HepG2 (cell line): ENCODE data around the gene DYDC2. TPM values are rescaled to one million over a fixed set of nuclear protein-coding genes. Genes with fewer than 3 reads are reported as not detected.
A peak's percentile ranks its signal among the peaks of the same experiment; 100 is the strongest.

Experiments used
- CHD4 ChIP-seq: fragments of 200-600 bp; sonication (generic); IDR thresholded peaks from 2 replicates; pipeline ENCODE4 v1.7.0; 2017; ENCODE audit warnings: mild to moderate bottlenecking, low read length, borderline replicate concordance
- DPF2 ChIP-seq: sonication (generic); formaldehyde crosslinking; IDR thresholded peaks from 2 replicates; pipeline ENCODE4 v1.4.0; 2020; ENCODE audit warnings: mild to moderate bottlenecking, low read depth, missing genetic modification reagents, borderline replicate concordance
- ESRRA ChIP-seq: sonication (generic); formaldehyde crosslinking; IDR thresholded peaks from 2 replicates; pipeline ENCODE4 v1.5.1; 2020; ENCODE audit warnings: mild to moderate bottlenecking, low read depth, missing genetic modification reagents
- ETV6 ChIP-seq: sonication (generic); formaldehyde crosslinking; conservative IDR thresholded peaks from 2 replicates; pipeline ENCODE4 v1.4.0; 2020; ENCODE audit warnings: missing genetic modification reagents
- HOXD1 ChIP-seq: sonication (generic); formaldehyde crosslinking; IDR thresholded peaks from 2 replicates; pipeline ENCODE4 v1.5.0; 2020; ENCODE audit warnings: missing genetic modification reagents
- JUN ChIP-seq: sonication (generic); formaldehyde crosslinking; IDR thresholded peaks from 2 replicates; pipeline ENCODE4 v1.4.0; 2020; ENCODE audit warnings: mild to moderate bottlenecking, missing genetic modification reagents
- JUND ChIP-seq: sonication (generic); formaldehyde crosslinking; IDR thresholded peaks from 2 replicates; pipeline ENCODE4 v1.8.0; 2022; ENCODE audit warnings: mild to moderate bottlenecking, missing genetic modification reagents
- KAT8 ChIP-seq: IDR thresholded peaks from 2 replicates; pipeline ENCODE4 v1.6.1; 2016; ENCODE audit warnings: missing genetic modification reagents, missing compliant biosample characterization
- KLF9 ChIP-seq: IDR thresholded peaks from 2 replicates; pipeline ENCODE4 v1.6.1; 2016; ENCODE audit warnings: low read depth
- MTA1 ChIP-seq: sonication (generic); formaldehyde crosslinking; IDR thresholded peaks from 2 replicates; pipeline ENCODE4 v1.4.0; 2020; ENCODE audit warnings: missing genetic modification reagents, mild to moderate bottlenecking, borderline replicate concordance
- MTA3 ChIP-seq: sonication (generic); formaldehyde crosslinking; IDR thresholded peaks from 2 replicates; pipeline ENCODE4 v1.4.0; 2020; ENCODE audit warnings: missing genetic modification reagents
- NFATC3 ChIP-seq: sonication (generic); formaldehyde crosslinking; IDR thresholded peaks from 2 replicates; pipeline ENCODE4 v1.5.1; 2020; ENCODE audit warnings: mild to moderate bottlenecking, missing genetic modification reagents
- NR1H2 ChIP-seq: sonication (generic); formaldehyde crosslinking; IDR thresholded peaks from 2 replicates; pipeline ENCODE4 v1.8.1; 2022; ENCODE audit warnings: low read depth, missing genetic modification reagents, borderline replicate concordance
- PHF5A ChIP-seq: IDR thresholded peaks from one replicate; pipeline ENCODE4 v1.6.1; 2018; ENCODE audit warnings: low read depth, missing genetic modification reagents; ENCODE audit not compliant: unreplicated experiment
- PLRG1 ChIP-seq: fragments of 450-650 bp; conservative IDR thresholded peaks from 2 replicates; pipeline ENCODE4 v1.6.1; 2016
- POLR2AphosphoS2 ChIP-seq: IDR thresholded peaks from 2 replicates; pipeline ENCODE4 v1.6.1; 2011; ENCODE audit warnings: low read depth, low read length, improper control_type of control experiment
- SMC3 ChIP-seq: IDR thresholded peaks from 2 replicates; pipeline ENCODE4 v1.6.1; 2011; ENCODE audit warnings: low read length, improper control_type of control experiment
- SP5 ChIP-seq: IDR thresholded peaks from 2 replicates; pipeline ENCODE4 v1.6.1; 2016; ENCODE audit warnings: low read depth, borderline replicate concordance
- ZKSCAN5 ChIP-seq: sonication (generic); formaldehyde crosslinking; IDR thresholded peaks from 2 replicates; pipeline ENCODE4 v1.5.1; 2020; ENCODE audit warnings: mild to moderate bottlenecking, missing genetic modification reagents
- ZNF143 ChIP-seq: sonication (generic); formaldehyde crosslinking; IDR thresholded peaks from 2 replicates; pipeline ENCODE4 v1.4.0; 2020; ENCODE audit warnings: missing genetic modification reagents
- ZNF235 ChIP-seq: sonication (generic); formaldehyde crosslinking; IDR thresholded peaks from 2 replicates; pipeline ENCODE4 v1.8.1; 2023; ENCODE audit warnings: mild to moderate bottlenecking, missing genetic modification reagents, borderline replicate concordance
- ZNF260 ChIP-seq: sonication (generic); formaldehyde crosslinking; IDR thresholded peaks from 2 replicates; pipeline ENCODE4 v1.4.0; 2020; ENCODE audit warnings: missing genetic modification reagents, low read depth, mild to moderate bottlenecking, borderline replicate concordance
- ZNF790 ChIP-seq: sonication (generic); formaldehyde crosslinking; IDR thresholded peaks from 2 replicates; pipeline ENCODE4 v1.8.0; 2022; ENCODE audit warnings: missing genetic modification reagents, mild to moderate bottlenecking, borderline replicate concordance
- ZSCAN29 ChIP-seq: sonication (generic); formaldehyde crosslinking; conservative IDR thresholded peaks from 2 replicates; pipeline ENCODE4 v1.4.0; 2020; ENCODE audit warnings: mild to moderate bottlenecking, missing genetic modification reagents
- polyA plus RNA-seq, 8 experiments: library from polyadenylated mRNA; depleted of rRNA in 3 of 8; stranded (reverse) in 7 of 8; unstranded in 1 of 8; fragments of >200 nt; fragmentation: Illumina TruSeq in 4 of 8; extraction: Trizol in 4 of 8; gene quantifications; 2 replicates each; pipeline versions ENCODE4 v1.2.1 to v1.2.3, GENCODE V29; 2011 to 2016; ENCODE audit warnings: low read depth in 4 of 8, missing spikeins in 1 of 8, mixed read lengths in 1 of 8; ENCODE audit not compliant: insufficient read depth in 1 of 8
- total RNA-seq, 5 experiments: library from RNA; depleted of rRNA; stranded (reverse); fragments of >200 nt; fragmentation: Illumina TruSeq; extraction: Trizol; gene quantifications; 2 replicates each; pipeline ENCODE4 v1.2.3, GENCODE V29; 2016; ENCODE audit warnings: low read depth in 1 of 5
- TF ChIP-seq, protein P1 (sequence below): sonication (generic); formaldehyde crosslinking; IDR thresholded peaks from 2 replicates; pipeline ENCODE4 v1.4.0; 2020; ENCODE audit warnings: missing genetic modification reagents
- TF ChIP-seq, protein P2 (sequence below): IDR thresholded peaks from 2 replicates; pipeline ENCODE4 v1.6.1; 2012; ENCODE audit warnings: low read depth, low read length, improper control_type of control experiment
- TF ChIP-seq, protein P3 (sequence below): sonication (generic); formaldehyde crosslinking; IDR thresholded peaks from 2 replicates; pipeline ENCODE4 v1.4.0; 2020; ENCODE audit warnings: missing genetic modification reagents, borderline replicate concordance

The DYDC2 gene
- total and polyA plus RNA-seq, 2 of the 13 experiments (the other 11 are each of a cell fraction or from before 2014, with no cell fraction given): 0.98 to 2.3 TPM

DNA sequence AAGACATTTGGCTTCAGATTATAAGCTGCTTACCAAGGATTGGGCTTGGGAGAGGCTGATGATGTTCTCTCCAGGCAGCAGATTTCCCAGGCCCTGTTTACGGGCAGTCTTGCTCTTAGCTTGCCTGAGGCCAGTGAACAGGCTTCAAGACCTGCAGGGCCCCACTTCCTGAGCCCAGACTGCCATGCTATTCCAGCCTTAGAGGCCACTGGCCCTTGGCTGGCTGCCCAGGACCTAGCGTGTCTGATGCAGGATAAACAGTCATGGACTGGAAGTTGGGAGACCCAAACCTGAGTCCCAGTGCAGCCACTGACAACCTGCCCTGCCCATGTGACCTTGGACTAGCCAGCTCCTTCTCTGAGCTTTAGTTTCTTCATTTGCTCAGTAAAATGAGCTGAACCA lies 54.7 kb downstream of the DYDC2 start (continued):
- no peak for TF ChIP-seq DPF2 (CRISPR knock-in tag)
- no peak for TF ChIP-seq ZNF143 (CRISPR knock-in tag)
- TF ChIP-seq POLR2AphosphoS2: no peak
- no peak for TF ChIP-seq MTA3
- TF ChIP-seq, protein P1, sequence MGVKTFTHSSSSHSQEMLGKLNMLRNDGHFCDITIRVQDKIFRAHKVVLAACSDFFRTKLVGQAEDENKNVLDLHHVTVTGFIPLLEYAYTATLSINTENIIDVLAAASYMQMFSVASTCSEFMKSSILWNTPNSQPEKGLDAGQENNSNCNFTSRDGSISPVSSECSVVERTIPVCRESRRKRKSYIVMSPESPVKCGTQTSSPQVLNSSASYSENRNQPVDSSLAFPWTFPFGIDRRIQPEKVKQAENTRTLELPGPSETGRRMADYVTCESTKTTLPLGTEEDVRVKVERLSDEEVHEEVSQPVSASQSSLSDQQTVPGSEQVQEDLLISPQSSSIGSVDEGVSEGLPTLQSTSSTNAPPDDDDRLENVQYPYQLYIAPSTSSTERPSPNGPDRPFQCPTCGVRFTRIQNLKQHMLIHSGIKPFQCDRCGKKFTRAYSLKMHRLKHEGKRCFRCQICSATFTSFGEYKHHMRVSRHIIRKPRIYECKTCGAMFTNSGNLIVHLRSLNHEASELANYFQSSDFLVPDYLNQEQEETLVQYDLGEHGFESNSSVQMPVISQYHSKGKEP (CRISPR knock-in tag): no peak
- no peak for TF ChIP-seq PLRG1
- 0 out of 2 replicates have a peak, but pooled peaks have one; percentile 39 for TF ChIP-seq JUND
- TF ChIP-seq PHF5A (CRISPR knock-in tag): no peak
- peak; percentile 37; the same call in 1 of the 2 replicates for TF ChIP-seq KAT8 (CRISPR knock-in tag)
- TF ChIP-seq NFATC3 (CRISPR knock-in tag): no peak
- no peak for TF ChIP-seq SMC3
- TF ChIP-seq, protein P2, sequence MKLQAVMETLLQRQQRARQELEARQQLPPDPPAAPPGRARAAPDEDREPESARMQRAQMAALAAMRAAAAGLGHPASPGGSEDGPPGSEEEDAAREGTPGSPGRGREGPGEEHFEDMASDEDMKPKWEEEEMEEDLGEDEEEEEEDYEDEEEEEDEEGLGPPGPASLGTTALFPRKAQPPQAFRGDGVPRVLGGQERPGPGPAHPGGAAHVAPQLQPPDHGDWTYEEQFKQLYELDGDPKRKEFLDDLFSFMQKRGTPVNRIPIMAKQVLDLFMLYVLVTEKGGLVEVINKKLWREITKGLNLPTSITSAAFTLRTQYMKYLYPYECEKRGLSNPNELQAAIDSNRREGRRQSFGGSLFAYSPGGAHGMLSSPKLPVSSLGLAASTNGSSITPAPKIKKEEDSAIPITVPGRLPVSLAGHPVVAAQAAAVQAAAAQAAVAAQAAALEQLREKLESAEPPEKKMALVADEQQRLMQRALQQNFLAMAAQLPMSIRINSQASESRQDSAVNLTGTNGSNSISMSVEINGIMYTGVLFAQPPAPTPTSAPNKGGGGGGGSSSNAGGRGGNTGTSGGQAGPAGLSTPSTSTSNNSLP: no peak
- no peak for TF ChIP-seq ZKSCAN5 (CRISPR knock-in tag)
- no peak for TF ChIP-seq ESRRA
- TF ChIP-seq ZNF235 (CRISPR knock-in tag): no peak
- TF ChIP-seq KLF9 (CRISPR knock-in tag): no peak
- TF ChIP-seq CHD4: no peak
- no peak for TF ChIP-seq SP5
- TF ChIP-seq MTA1 (CRISPR knock-in tag): no peak
- TF ChIP-seq NR1H2 (CRISPR knock-in tag): no peak
- no peak for TF ChIP-seq ZSCAN29 (CRISPR knock-in tag)
- no peak for TF ChIP-seq ZNF260 (CRISPR knock-in tag)
- no peak for TF ChIP-seq ZNF790 (CRISPR knock-in tag)
- TF ChIP-seq, protein P3, sequence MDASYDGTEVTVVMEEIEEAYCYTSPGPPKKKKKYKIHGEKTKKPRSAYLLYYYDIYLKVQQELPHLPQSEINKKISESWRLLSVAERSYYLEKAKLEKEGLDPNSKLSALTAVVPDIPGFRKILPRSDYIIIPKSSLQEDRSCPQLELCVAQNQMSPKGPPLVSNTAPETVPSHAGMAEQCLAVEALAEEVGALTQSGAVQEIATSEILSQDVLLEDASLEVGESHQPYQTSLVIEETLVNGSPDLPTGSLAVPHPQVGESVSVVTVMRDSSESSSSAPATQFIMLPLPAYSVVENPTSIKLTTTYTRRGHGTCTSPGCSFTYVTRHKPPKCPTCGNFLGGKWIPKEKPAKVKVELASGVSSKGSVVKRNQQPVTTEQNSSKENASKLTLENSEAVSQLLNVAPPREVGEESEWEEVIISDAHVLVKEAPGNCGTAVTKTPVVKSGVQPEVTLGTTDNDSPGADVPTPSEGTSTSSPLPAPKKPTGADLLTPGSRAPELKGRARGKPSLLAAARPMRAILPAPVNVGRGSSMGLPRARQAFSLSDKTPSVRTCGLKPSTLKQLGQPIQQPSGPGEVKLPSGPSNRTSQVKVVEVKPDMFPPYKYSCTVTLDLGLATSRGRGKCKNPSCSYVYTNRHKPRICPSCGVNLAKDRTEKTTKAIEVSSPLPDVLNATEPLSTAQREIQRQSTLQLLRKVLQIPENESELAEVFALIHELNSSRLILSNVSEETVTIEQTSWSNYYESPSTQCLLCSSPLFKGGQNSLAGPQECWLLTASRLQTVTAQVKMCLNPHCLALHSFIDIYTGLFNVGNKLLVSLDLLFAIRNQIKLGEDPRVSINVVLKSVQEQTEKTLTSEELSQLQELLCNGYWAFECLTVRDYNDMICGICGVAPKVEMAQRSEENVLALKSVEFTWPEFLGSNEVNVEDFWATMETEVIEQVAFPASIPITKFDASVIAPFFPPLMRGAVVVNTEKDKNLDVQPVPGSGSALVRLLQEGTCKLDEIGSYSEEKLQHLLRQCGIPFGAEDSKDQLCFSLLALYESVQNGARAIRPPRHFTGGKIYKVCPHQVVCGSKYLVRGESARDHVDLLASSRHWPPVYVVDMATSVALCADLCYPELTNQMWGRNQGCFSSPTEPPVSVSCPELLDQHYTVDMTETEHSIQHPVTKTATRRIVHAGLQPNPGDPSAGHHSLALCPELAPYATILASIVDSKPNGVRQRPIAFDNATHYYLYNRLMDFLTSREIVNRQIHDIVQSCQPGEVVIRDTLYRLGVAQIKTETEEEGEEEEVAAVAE (CRISPR knock-in tag): no peak
- no peak for TF ChIP-seq HOXD1 (CRISPR knock-in tag)
- no peak for TF ChIP-seq JUN (CRISPR knock-in tag)
- no peak for TF ChIP-seq ETV6 (CRISPR knock-in tag)
